Epithelial cell of esophagus (primary cell): Measurements from ENCODE around the gene KRT10.
"Not testable (repeated sequence)": the region's sequence is repeated elsewhere in the genome, so short reads cannot be mapped to it uniquely, and the experiment has no call there.

Experiments used
- DNase-seq: peaks from one replicate; pipeline ENCODE4 v3.0.0; 2010; ENCODE audit warnings: low read depth
- H3K4me3 ChIP-seq: 2 replicates; pipeline ENCODE4 v1.5.1; 2011; ENCODE audit warnings: mild to moderate bottlenecking, low read length, control low read depth
- TF ChIP-seq, protein P1 (sequence below): IDR thresholded peaks from 2 replicates; pipeline ENCODE4 v1.5.1; 2011; ENCODE audit warnings: low read depth, mild to moderate bottlenecking, low read length, control low read depth, inconsistent platforms; ENCODE audit not compliant: insufficient read depth; ENCODE audit errors: missing control alignments

The KRT10 gene

DNA sequence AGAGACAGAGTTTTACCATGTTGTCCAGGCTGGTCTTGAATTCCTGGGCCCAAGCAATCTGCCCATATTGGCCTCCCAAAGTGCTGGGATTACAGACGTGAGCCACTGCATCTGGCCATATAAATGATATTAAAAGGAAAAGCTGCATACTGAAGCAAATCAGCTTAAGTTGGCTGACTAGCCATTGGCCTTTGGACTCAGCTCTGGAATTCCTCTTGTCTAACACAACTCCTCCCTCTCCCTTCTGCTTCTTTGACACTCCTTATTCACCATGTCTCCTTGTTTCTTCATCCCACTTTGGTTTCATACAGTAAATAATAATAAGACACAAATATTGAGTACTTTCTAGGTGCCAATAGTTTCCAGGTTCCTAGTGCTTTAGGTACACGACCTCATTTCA is 37.1 kb upstream of the KRT10 start:
- DNase-seq = no peak
- H3K4me3 ChIP-seq = no peak overlapping the region
- TF ChIP-seq, protein P1, sequence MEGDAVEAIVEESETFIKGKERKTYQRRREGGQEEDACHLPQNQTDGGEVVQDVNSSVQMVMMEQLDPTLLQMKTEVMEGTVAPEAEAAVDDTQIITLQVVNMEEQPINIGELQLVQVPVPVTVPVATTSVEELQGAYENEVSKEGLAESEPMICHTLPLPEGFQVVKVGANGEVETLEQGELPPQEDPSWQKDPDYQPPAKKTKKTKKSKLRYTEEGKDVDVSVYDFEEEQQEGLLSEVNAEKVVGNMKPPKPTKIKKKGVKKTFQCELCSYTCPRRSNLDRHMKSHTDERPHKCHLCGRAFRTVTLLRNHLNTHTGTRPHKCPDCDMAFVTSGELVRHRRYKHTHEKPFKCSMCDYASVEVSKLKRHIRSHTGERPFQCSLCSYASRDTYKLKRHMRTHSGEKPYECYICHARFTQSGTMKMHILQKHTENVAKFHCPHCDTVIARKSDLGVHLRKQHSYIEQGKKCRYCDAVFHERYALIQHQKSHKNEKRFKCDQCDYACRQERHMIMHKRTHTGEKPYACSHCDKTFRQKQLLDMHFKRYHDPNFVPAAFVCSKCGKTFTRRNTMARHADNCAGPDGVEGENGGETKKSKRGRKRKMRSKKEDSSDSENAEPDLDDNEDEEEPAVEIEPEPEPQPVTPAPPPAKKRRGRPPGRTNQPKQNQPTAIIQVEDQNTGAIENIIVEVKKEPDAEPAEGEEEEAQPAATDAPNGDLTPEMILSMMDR = no peak

DNA sequence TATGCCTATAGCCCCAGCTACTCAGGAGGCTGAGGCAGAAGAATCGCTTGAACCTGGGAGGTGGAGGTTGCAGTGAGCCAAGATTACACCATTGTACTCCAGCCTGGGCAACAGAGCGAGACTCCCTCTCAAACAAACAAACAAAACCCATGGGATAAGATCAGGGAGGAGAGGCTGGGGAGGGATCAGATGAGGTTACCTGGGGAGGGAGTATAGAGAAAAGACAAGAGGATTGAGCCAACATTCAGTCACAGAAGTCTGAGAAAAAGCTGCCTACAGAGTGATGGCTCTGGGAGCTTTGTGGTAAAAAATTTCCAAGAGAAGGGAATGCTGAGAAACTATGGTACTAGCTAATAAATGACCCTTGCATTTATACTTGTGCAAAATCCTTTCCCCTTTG is 36.3 kb upstream of the KRT10 start:
- DNase-seq, H3K4me3 ChIP-seq: not testable (repeated sequence)

DNA sequence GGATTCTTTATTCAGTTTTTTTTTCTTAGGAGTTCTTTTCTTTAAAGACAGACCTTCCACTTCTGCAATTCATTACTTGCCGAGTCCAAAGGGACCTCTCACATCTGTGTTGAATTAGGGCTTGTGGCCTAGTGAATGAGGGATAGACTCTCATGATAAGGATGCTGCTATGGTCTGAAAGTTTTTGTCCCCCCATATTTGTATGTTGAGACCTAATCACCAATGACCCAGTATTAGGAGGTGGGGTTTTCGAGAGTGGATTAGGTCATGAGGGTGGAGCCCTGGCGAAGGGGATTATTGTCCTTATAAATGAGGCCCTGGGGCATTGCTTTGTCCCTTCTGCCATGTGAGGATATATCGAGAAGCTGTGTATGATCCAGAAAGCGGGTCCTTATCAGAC is 35.1 kb upstream of the KRT10 start:
- H3K4me3 ChIP-seq = no peak overlapping the region
- DNase-seq = no peak
- TF ChIP-seq, protein P1 = no peak

DNA sequence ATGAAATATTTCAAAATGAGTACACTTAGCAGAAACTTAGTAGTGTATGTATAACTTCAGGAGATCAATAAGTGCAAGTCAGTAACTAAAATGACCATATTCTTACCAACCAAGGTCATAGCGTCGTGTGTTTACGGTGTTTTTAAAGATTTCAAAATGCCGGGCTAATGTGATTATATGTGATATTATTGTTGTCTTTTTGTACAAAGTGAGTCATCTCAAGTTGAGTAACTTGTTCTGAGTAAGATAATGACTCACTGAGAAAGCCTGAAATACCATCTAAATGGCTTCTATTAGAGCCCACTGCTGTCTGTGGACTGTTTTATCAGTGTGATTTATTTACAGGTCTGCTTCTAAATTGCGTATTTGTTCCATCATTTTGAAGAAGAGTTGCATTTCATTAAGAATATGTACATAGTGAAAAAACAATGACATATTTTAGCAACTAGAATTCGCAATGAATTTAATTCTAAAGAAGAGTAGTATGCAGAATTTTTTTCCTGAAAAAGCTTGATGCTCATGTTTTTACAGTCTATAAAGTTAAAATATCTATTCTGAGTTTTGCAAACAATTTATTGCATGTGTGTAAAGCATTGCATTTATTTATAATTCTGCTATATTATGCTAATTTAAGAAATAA is 31.9 kb upstream of the KRT10 start:
- TF ChIP-seq, protein P1 = no peak
- no peak overlapping the region for H3K4me3 ChIP-seq
- DNase-seq = peak; percentile 88

DNA sequence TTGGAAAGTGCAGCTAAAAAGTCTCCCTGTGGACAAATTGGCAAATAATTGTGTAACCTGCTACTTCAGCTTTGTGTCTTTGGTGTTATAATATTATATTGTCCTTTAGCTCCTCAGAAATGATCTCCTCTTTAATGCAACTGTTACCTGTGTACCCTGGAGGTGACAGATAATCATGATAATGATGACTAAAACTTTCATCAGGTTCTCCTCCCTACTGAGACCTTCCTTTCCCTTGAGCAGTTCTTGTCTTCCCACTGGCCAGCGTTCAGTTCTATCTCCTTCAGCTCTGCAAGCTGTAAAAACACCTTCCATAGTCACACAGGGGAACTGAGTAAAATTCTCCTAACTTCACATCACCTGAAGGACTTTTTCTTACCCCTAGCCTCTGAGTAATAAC is 29.9 kb upstream of the KRT10 start:
- DNase-seq = peak; percentile 20
- TF ChIP-seq, protein P1 = no peak
- H3K4me3 ChIP-seq = no peak overlapping the region

DNA sequence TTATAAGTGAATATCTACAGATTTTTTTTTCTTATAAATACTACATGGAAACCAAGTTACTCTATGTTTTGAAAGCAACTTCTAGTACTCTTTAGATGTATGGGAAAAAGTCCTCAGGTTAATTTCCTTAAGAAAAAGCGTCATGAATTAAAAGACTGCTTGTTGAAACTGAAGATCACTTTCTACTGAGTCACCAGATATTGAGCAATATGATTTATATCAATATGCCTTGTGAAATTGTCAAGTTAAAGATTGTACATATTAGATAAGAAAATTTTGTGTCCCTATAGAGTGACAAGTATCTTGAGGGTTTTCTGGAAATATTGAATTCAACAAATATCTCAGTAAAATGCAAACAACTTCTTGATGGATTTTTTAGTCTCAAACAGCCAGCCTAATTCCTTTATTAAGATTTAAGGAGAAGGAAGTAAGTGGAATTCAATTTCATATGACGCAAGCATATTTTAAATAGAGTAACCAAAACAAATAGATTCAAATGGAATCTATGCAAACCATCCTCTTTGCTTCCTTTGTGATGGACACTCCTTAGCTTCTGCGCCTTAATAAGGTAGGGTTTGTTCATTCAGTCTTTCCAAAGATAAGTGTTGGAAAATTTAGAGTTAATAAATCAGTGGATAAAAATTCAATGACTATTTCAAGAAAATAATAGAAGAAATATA is 28.0 kb upstream of the KRT10 start:
- DNase-seq = peak; percentile 78
- no peak overlapping the region for H3K4me3 ChIP-seq
- TF ChIP-seq, protein P1 = no peak

DNA sequence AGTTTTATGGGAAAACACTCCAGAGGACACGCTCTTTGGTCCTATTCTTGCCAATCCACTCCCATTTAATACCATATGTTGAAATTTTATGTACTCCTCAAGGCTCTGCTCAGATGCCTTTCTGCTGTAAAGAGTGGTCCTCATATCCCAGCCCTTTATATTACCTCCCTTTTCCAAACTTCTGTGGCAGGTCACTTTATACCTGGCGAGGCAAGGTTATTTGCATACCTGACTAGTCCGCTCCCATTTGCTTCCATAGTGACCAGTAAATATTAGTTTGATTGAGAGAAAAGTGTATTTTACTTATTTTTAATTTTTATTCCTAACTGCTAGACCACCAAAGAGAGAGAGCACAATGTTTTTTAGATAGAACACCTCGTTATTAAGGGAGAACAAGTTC is 27.3 kb upstream of the KRT10 start:
- TF ChIP-seq, protein P1 = no peak
- no peak for DNase-seq
- H3K4me3 ChIP-seq = no peak overlapping the region
